Stimulated activated naive CD4-positive, alpha-beta T cell (primary cell): ENCODE measurements around the gene GFY.
A peak's percentile ranks its signal among the peaks of the same experiment; 100 is the strongest.
"Not testable (repeated sequence)": the region's sequence is repeated elsewhere in the genome, so short reads cannot be mapped to it uniquely, and the experiment has no call there.

Experiments used
- DNase-seq, 6 experiments: peaks; one replicate each; lab custom pipeline; 2025; lab: John Stamatoyannopoulos, UW

The GFY gene

GRCh38 chr19:49443366-49444099 lies 18.3 kb downstream of the GFY start:
- DNase-seq: peak; percentile 87 to 99 (median 94)

- DNase-seq: not testable (repeated sequence)
Observed at GRCh38 chr19:49444100-49444700, 19.0 kb downstream of the GFY start.

GRCh38 chr19:49445997-49446396 lies 20.8 kb downstream of the GFY start:
- no peak for DNase-seq

GRCh38 chr19:49447485-49448431 lies 22.6 kb downstream of the GFY start:
- DNase-seq: no peak

GRCh38 chr19:49448432-49448786 lies 23.2 kb downstream of the GFY start:
- no peak for DNase-seq

GRCh38 chr19:49450405-49450804 lies 25.2 kb downstream of the GFY start:
- DNase-seq: no peak

- peak; percentile 76 to 95 (median 93) for DNase-seq
Observed at GRCh38 chr19:49451430-49452181, 26.4 kb downstream of the GFY start, which contains the start of gene PIH1D1. TSS of gene PIH1D1 (minus strand) at chr19:49451814. CDS start at chr19:49451574, 240 bp downstream.

- DNase-seq: peak; percentile 94 to 99 (median 98)
Observed at GRCh38 chr19:49453013-49453756, 28.0 kb downstream of the GFY start, which contains the start of gene ALDH16A1. TSS of gene ALDH16A1 (plus strand) at chr19:49453225. CDS start at chr19:49453332, 107 bp downstream.

- DNase-seq: no peak
Observed at GRCh38 chr19:49453757-49454240, 28.6 kb downstream of the GFY start.

- DNase-seq: no peak
Observed at GRCh38 chr19:49455773-49456172, 30.6 kb downstream of the GFY start.

GRCh38 chr19:49456326-49456725 lies 31.1 kb downstream of the GFY start:
- no peak for DNase-seq

- DNase-seq: no peak
Observed at GRCh38 chr19:49458567-49458903, 33.3 kb downstream of the GFY start.

- no peak for DNase-seq
Observed at GRCh38 chr19:49459388-49459787, 34.2 kb downstream of the GFY start.

- DNase-seq: not testable (repeated sequence)
Observed at GRCh38 chr19:49461130-49461529, 35.9 kb downstream of the GFY start.

GRCh38 chr19:49461656-49462055 lies 36.5 kb downstream of the GFY start:
- DNase-seq: no peak

- no peak for DNase-seq
Observed at GRCh38 chr19:49462492-49462891, 37.3 kb downstream of the GFY start.

GRCh38 chr19:49463960-49464740 lies 39.0 kb downstream of the GFY start:
- DNase-seq: no peak

GRCh38 chr19:49465371-49465770 lies 40.2 kb downstream of the GFY start:
- no peak for DNase-seq

GRCh38 chr19:49468199-49468598 lies 43.0 kb downstream of the GFY start:
- DNase-seq: no peak
